Panc1 (cell line): ENCODE results near the gene PCLO.

Experiments
- CTCF ChIP-seq: fragments of 450-650 bp; IDR thresholded peaks from 2 replicates; pipeline ENCODE4 v1.5.1; 2017; ENCODE audit warnings: mild to moderate bottlenecking
- POLR2AphosphoS5 ChIP-seq: IDR thresholded peaks from 2 replicates; pipeline ENCODE4 v1.6.1; 2012; ENCODE audit warnings: mild to moderate bottlenecking, low read depth, low read length, moderate library complexity
- REST ChIP-seq, 2 experiments: IDR thresholded peaks; 2 replicates each; pipeline ENCODE4 v1.6.1; 2011 to 2012; ENCODE audit warnings: low read depth in 2 of 2, control low read depth in 1 of 2, low read length in 1 of 2, mild to moderate bottlenecking in 1 of 2, moderate library complexity in 1 of 2; ENCODE audit not compliant: insufficient read depth in 1 of 2
- TCF7L2 ChIP-seq: IDR thresholded peaks from 2 replicates; pipeline ENCODE4 v1.6.1; 2011; ENCODE audit warnings: mild to moderate bottlenecking, low read depth, low read length, inconsistent platforms

DNA sequence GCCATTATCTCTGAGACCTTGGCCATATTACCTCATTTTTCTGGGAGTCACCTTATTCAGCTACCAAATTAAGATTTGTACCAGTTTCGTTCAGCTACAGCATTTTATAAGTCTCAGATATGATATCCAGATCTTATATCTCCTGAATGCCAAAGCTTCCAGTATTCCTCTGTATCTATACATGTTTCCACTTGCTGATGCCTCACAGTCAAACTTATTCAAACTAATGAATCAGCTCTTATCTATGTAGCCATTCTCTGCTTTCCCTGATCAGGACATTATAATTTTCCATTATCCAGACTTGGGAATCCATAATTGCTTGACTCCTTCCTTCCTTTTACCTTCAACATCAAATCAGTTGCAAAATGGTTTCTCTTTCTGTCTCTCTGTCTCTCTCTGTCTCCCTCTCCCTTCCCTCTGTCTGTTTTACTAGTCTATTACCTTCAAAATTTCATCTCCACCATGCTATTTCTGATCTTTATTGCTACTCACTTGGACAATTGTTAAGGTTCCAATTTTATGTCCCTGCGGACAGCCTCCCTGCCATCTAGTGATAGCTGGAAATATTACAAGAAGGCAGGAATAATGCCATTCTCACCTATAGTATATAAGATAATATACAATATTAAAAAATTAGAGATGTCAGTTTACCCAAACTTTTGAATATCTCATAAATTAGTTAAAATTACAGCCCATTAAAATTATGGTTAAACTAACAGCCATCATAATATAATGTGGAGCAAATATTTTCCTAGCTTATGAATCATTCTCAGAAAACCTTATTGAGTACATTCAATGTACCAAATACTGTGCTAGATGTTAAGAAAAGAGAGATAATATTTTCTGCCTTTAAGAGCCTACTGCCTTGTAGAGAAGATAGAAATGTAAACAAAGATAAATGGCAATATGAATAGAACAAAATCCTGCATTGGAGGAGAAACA is 89.8 kb downstream of the PCLO start:
- TF ChIP-seq CTCF (peak; percentile 49; the same call in 1 of the 2 replicates), TCF7L2 (no peak), REST (IDR thresholded peaks at IDR 0.05; ENCODE audit: insufficient read depth in 1 of 2, low read depth in 2 of 2, low read length in 1 of 2) (no peak), POLR2AphosphoS5 (no peak)
